ENCODE data around the gene CCDC172.
"Not testable (repeated sequence)": the region's sequence is repeated elsewhere in the genome, so short reads cannot be mapped to it uniquely, and the experiment has no call there.

CCDC172 gene

GRCh38 chr10:116352125-116352524, 27.9 kb downstream of the CCDC172 start:
- DNase-seq: no peak

GRCh38 chr10:116353817-116354216, 29.6 kb downstream of the CCDC172 start:
- no peak for DNase-seq

- no peak for DNase-seq
Measured at GRCh38 chr10:116355341-116355740, 31.1 kb downstream of the CCDC172 start.

GRCh38 chr10:116356833-116357232, 32.6 kb downstream of the CCDC172 start:
- DNase-seq: no peak

GRCh38 chr10:116364868-116365267, 40.6 kb downstream of the CCDC172 start:
- no peak for DNase-seq

- no peak for DNase-seq
Measured at GRCh38 chr10:116371737-116372136, 47.5 kb downstream of the CCDC172 start.

- no peak for DNase-seq
Measured at GRCh38 chr10:116382290-116382689, 58.0 kb downstream of the CCDC172 start.

- no peak for DNase-seq
Measured at GRCh38 chr10:116385311-116385710, 61.1 kb downstream of the CCDC172 start.

- DNase-seq: no peak
Measured at GRCh38 chr10:116385994-116386809, 62.0 kb downstream of the CCDC172 start.

- not testable (repeated sequence) for DNase-seq
Measured at GRCh38 chr10:116393246-116393831, 69.1 kb downstream of the CCDC172 start.

GRCh38 chr10:116395223-116395985, 71.2 kb downstream of the CCDC172 start:
- DNase-seq: no peak

GRCh38 chr10:116398224-116398623, 74.0 kb downstream of the CCDC172 start:
- no peak for DNase-seq

- no peak for DNase-seq
Measured at GRCh38 chr10:116402858-116403257, 78.6 kb downstream of the CCDC172 start.

- DNase-seq: no peak
Measured at GRCh38 chr10:116403740-116404250, 79.5 kb downstream of the CCDC172 start.

- no peak for DNase-seq
Measured at GRCh38 chr10:116408719-116409118, 84.5 kb downstream of the CCDC172 start.

GRCh38 chr10:116410351-116410750, 86.1 kb downstream of the CCDC172 start:
- DNase-seq: no peak

- DNase-seq: no peak
Measured at GRCh38 chr10:116417821-116418220, 93.6 kb downstream of the CCDC172 start.

GRCh38 chr10:116418389-116418788, 94.1 kb downstream of the CCDC172 start:
- DNase-seq: no peak

GRCh38 chr10:116421815-116422214, 97.6 kb downstream of the CCDC172 start:
- DNase-seq: no peak

- DNase-seq: no peak
Measured at GRCh38 chr10:116427671-116428070, 103.4 kb downstream of the CCDC172 start, which contains the start of gene PNLIPRP3. Gene PNLIPRP3, plus strand, starts transcription at chr10:116427847. Its CDS starts 166 bp downstream, at chr10:116428013.

- DNase-seq: no peak
Measured at GRCh38 chr10:116429288-116429977, 105.2 kb downstream of the CCDC172 start.

All from stimulated activated CD8-positive, alpha-beta memory T cell treated with anti-CD3 and anti-CD28 coated beads, Interleukin-4, amount 100 ng/mL, for 48 hours (primary cell).